ENCODE results near the gene FAM111A.
A peak's percentile ranks its signal among the peaks of the same experiment; 100 is the strongest.
"Not testable (repeated sequence)": the region's sequence is repeated elsewhere in the genome, so short reads cannot be mapped to it uniquely, and the experiment has no call there.

FAM111A gene

GRCh38 chr11:59142530-59143507 lies at the start of gene FAM111A:
Gene FAM111A, plus strand, starts transcription at chr11:59142856. Its CDS starts 6,017 bp downstream, at chr11:59148873.
- DNase-seq (ENCODE audit: low read depth), result peak; percentile 66

- not testable (repeated sequence) for DNase-seq (ENCODE audit: low read depth)
Measured at GRCh38 chr11:59093576-59093975, 49.1 kb upstream of the FAM111A start.

GRCh38 chr11:59095225-59095624 lies 47.4 kb upstream of the FAM111A start:
- DNase-seq (ENCODE audit: low read depth), result not testable (repeated sequence)

GRCh38 chr11:59095972-59096575 lies 46.6 kb upstream of the FAM111A start:
- not testable (repeated sequence) for DNase-seq (ENCODE audit: low read depth)

GRCh38 chr11:59097113-59097708 lies 45.4 kb upstream of the FAM111A start:
- DNase-seq (ENCODE audit: low read depth), result no peak

- not testable (repeated sequence) for DNase-seq (ENCODE audit: low read depth)
Measured at GRCh38 chr11:59097938-59098337, 44.7 kb upstream of the FAM111A start.

GRCh38 chr11:59102259-59102765 lies 40.3 kb upstream of the FAM111A start:
- no peak for DNase-seq (ENCODE audit: low read depth)

- peak; percentile 76 for DNase-seq (ENCODE audit: low read depth)
Measured at GRCh38 chr11:59106363-59107336, 36.0 kb upstream of the FAM111A start, which contains the start of gene FAM111B. Gene FAM111B, plus strand, starts transcription at chr11:59107237. Its CDS starts 2,389 bp downstream, at chr11:59109626.

- DNase-seq (ENCODE audit: low read depth), result not testable (repeated sequence)
Measured at GRCh38 chr11:59107721-59108120, 34.9 kb upstream of the FAM111A start.

- DNase-seq (ENCODE audit: low read depth), result no peak
Measured at GRCh38 chr11:59112494-59112893, 30.2 kb upstream of the FAM111A start.

- no peak for DNase-seq (ENCODE audit: low read depth)
Measured at GRCh38 chr11:59114344-59114743, 28.3 kb upstream of the FAM111A start.

- no peak for DNase-seq (ENCODE audit: low read depth)
Measured at GRCh38 chr11:59115553-59115952, 27.1 kb upstream of the FAM111A start.

- no peak for DNase-seq (ENCODE audit: low read depth)
Measured at GRCh38 chr11:59117774-59118173, 24.9 kb upstream of the FAM111A start.

GRCh38 chr11:59119826-59120225 lies 22.8 kb upstream of the FAM111A start:
- DNase-seq (ENCODE audit: low read depth), result no peak

- no peak for DNase-seq (ENCODE audit: low read depth)
Measured at GRCh38 chr11:59135648-59136461, 6.8 kb upstream of the FAM111A start.

GRCh38 chr11:59136551-59136950 lies 6.1 kb upstream of the FAM111A start:
- not testable (repeated sequence) for DNase-seq (ENCODE audit: low read depth)

GRCh38 chr11:59137190-59137589 lies 5.5 kb upstream of the FAM111A start:
- DNase-seq (ENCODE audit: low read depth), result no peak

- no peak for DNase-seq (ENCODE audit: low read depth)
Measured at GRCh38 chr11:59138643-59139042, 4.0 kb upstream of the FAM111A start.

- DNase-seq (ENCODE audit: low read depth), result no peak
Measured at GRCh38 chr11:59141191-59141590, 1.5 kb upstream of the FAM111A start.

Measured in GM04504 (cell line).